GM21717 (cell line): ENCODE results near the gene MACROD1.
A peak's percentile ranks its signal among the peaks of the same experiment; 100 is the strongest.
"Not testable (repeated sequence)": the region's sequence is repeated elsewhere in the genome, so short reads cannot be mapped to it uniquely, and the experiment has no call there.

Experiments used
- ATAC-seq: cut with Tn5 transposase; IDR thresholded peaks from one replicate; pipeline ENCODE4 v1.9.1; 2021; ENCODE audit warnings: mild to moderate bottlenecking, moderate library complexity; ENCODE audit not compliant: unreplicated experiment

Gene MACROD1

GRCh38 chr11:63973912-63974258, 192.0 kb downstream of the MACROD1 start:
- ATAC-seq, result not testable (repeated sequence)

GRCh38 chr11:63970902-63971301, 195.0 kb downstream of the MACROD1 start:
- ATAC-seq, result no peak

DNA sequence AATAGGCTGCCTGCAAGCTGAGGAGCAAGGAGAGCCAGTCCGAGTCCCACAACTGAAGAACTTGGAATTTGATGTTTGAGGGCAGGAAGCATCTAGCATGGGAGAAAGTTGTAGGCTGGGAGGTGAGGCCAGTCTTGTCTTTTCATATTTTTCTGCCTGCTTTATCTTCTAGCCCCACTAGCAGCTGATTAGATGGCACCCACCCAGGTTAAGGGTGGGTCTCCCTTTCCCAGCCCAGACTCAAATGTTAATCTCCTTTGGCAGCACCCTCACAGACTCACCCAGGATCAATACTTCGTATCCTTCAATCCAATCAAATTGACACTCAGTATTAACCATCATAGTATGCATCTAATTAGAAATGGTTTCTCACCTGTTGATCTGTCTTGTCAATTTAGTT, 196.5 kb downstream of the MACROD1 start:
- ATAC-seq, result no peak

GRCh38 chr11:63966444-63966843, 199.5 kb downstream of the MACROD1 start:
- ATAC-seq, result no peak

GRCh38 chr11:63963895-63964294, 202.0 kb downstream of the MACROD1 start:
- not testable (repeated sequence) for ATAC-seq

- ATAC-seq, result peak; percentile 57
Measured at GRCh38 chr11:63961608-63962412, 204.1 kb downstream of the MACROD1 start.

- no peak for ATAC-seq
Measured at GRCh38 chr11:63958008-63958407, 207.9 kb downstream of the MACROD1 start.

DNA sequence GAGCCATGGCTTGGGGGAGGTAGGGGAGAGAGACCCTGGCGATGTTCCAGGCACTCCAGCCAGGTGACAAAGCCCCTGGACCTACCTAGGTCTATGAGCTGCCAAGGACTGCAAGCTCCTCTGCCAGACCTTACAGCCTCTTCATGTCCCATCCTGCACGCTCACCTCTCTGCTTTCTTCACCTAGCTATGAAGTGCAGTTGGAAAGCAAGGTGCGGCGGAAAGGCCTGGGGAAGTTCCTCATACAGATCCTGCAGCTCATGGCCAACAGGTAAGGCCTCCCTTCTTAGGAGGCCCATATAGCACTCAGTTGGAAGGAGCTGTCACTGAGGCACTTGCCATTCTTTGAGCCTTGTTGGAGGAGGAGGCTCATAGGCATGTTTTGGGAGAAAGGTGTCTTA, 213.3 kb downstream of the MACROD1 start:
- no peak for ATAC-seq

DNA sequence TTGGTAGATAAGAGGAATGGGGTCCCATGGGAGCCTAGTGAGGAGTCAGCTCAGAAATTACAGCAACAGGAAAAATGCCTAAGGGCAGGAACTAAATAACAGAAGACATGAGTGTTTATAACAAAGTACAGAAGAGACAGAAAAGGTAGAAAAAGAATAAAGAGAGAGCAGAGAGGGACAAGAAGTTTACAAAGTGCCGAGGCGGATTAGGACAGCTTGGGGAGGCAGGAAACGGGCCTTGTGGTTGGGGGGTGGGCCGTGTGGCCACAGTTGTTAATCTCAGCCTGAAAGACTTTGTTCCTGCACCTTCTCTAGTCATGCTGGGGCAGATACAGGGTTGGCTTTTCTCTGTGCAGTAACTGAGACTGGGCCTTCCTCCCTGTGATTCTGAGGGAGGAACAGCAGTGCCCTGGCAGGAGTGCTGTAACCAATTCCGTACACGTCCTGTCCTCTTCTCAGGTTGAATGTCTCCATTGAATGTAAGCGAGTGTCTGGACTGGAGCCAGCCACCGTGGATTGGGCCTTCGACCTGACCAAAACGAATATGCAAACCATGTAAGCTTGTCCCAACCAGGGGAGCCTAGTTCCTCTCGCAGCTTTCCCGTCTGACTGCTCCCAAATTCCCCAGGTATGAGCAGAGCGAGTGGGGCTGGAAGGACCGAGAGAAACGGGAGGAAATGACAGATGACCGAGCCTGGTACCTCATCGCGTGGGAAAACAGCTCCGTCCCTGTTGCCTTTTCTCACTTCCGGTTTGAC, 214.0 kb downstream of the MACROD1 start:
- no peak for ATAC-seq
